HepG2 (cell line): ENCODE measurements around the gene TBKBP1. TPM values are rescaled to one million over a fixed set of nuclear protein-coding genes. Genes with fewer than 3 reads are reported as not detected.
A peak's percentile ranks its signal among the peaks of the same experiment; 100 is the strongest.

Source experiments
- AGO1 ChIP-seq: fragments of 200-400 bp; formaldehyde crosslinking; IDR thresholded peaks from 2 replicates; pipeline ENCODE4 v1.6.1; 2017; ENCODE audit warnings: mild to moderate bottlenecking, low read depth, low read length, moderate library complexity; ENCODE audit not compliant: poor library complexity, severe bottlenecking
- CC2D1A ChIP-seq: sonication (generic); formaldehyde crosslinking; IDR thresholded peaks from 2 replicates; pipeline ENCODE4 v1.8.1; 2023; ENCODE audit warnings: mild to moderate bottlenecking, missing genetic modification reagents
- FOXA1 ChIP-seq, 2 experiments: fragments of 450-650 bp in 1 of 2; sonication (generic) in 1 of 2; formaldehyde crosslinking in 1 of 2; IDR thresholded peaks; 2 replicates each; pipeline versions ENCODE4 v1.4.0 to v1.6.1; 2016 to 2020; ENCODE audit warnings: missing genetic modification reagents in 1 of 2
- MAX ChIP-seq: IDR thresholded peaks from 2 replicates; pipeline ENCODE4 v1.6.1; 2012; ENCODE audit warnings: inconsistent platforms
- NCOR1 ChIP-seq: fragments of 200-600 bp; sonication (generic); IDR thresholded peaks from 2 replicates; pipeline ENCODE4 v1.7.0; 2017; ENCODE audit warnings: antibody characterized with exemption, low read length, borderline replicate concordance
- RFX3 ChIP-seq: IDR thresholded peaks from 2 replicates; pipeline ENCODE4 v1.6.1; 2016; ENCODE audit warnings: missing biosample characterization, missing genetic modification reagents
- TOPORS ChIP-seq: sonication (generic); formaldehyde crosslinking; IDR thresholded peaks from 2 replicates; pipeline ENCODE4 v1.8.0; 2023; ENCODE audit warnings: mild to moderate bottlenecking, missing genetic modification reagents
- ZNF124 ChIP-seq: sonication (generic); formaldehyde crosslinking; IDR thresholded peaks from 2 replicates; pipeline ENCODE4 v1.4.0; 2020; ENCODE audit warnings: missing genetic modification reagents
- ZNF142 ChIP-seq: sonication (generic); formaldehyde crosslinking; IDR thresholded peaks from 2 replicates; pipeline ENCODE4 v1.4.0; 2020; ENCODE audit warnings: missing genetic modification reagents
- ZNF24 ChIP-seq: fragments of 450-650 bp; IDR thresholded peaks from 2 replicates; pipeline ENCODE4 v1.6.1; 2017; ENCODE audit warnings: antibody characterized with exemption, mild to moderate bottlenecking
- ZNF333 ChIP-seq: sonication (generic); formaldehyde crosslinking; IDR thresholded peaks from 2 replicates; pipeline ENCODE4 v1.4.0; 2020; ENCODE audit warnings: mild to moderate bottlenecking, missing genetic modification reagents, borderline replicate concordance
- ZNF775 ChIP-seq: sonication (generic); formaldehyde crosslinking; IDR thresholded peaks from 2 replicates; pipeline ENCODE4 v1.4.0; 2020; ENCODE audit warnings: missing genetic modification reagents, mild to moderate bottlenecking, moderate library complexity, borderline replicate concordance
- ZNF841 ChIP-seq: sonication (generic); formaldehyde crosslinking; IDR thresholded peaks from 2 replicates; pipeline ENCODE4 v1.8.1; 2023; ENCODE audit warnings: missing genetic modification reagents, borderline replicate concordance
- ZNF883 ChIP-seq: sonication (generic); formaldehyde crosslinking; IDR thresholded peaks from 2 replicates; pipeline ENCODE4 v1.5.1; 2020; ENCODE audit warnings: mild to moderate bottlenecking, missing genetic modification reagents; ENCODE audit errors: not compliant biosample characterization
- polyA plus RNA-seq, 8 experiments: library from polyadenylated mRNA; depleted of rRNA in 3 of 8; stranded (reverse) in 7 of 8; unstranded in 1 of 8; fragments of >200 nt; fragmentation: Illumina TruSeq in 4 of 8; extraction: Trizol in 4 of 8; gene quantifications; 2 replicates each; pipeline versions ENCODE4 v1.2.1 to v1.2.3, GENCODE V29; 2011 to 2016; ENCODE audit warnings: low read depth in 4 of 8, missing spikeins in 1 of 8, mixed read lengths in 1 of 8; ENCODE audit not compliant: insufficient read depth in 1 of 8
- total RNA-seq, 5 experiments: library from RNA; depleted of rRNA; stranded (reverse); fragments of >200 nt; fragmentation: Illumina TruSeq; extraction: Trizol; gene quantifications; 2 replicates each; pipeline ENCODE4 v1.2.3, GENCODE V29; 2016; ENCODE audit warnings: low read depth in 1 of 5
- TF ChIP-seq, protein P1 (sequence below): sonication (generic); formaldehyde crosslinking; IDR thresholded peaks from 2 replicates; pipeline ENCODE4 v1.5.0; 2020; ENCODE audit warnings: missing genetic modification reagents
- TF ChIP-seq, protein P2 (sequence below), 2 experiments: sonication (generic) in 1 of 2; formaldehyde crosslinking in 1 of 2; IDR thresholded peaks; 2 replicates each; pipeline versions ENCODE4 v1.4.0 to v1.6.1; 2018 to 2020; ENCODE audit warnings: missing genetic modification reagents in 2 of 2, borderline replicate concordance in 1 of 2, low read depth in 1 of 2, mild to moderate bottlenecking in 1 of 2, missing biosample characterization in 1 of 2
- TF ChIP-seq, protein P3 (sequence below): sonication (generic); formaldehyde crosslinking; conservative IDR thresholded peaks from 2 replicates; pipeline ENCODE4 v1.8.0; 2022; ENCODE audit warnings: mild to moderate bottlenecking, moderate library complexity, missing genetic modification reagents

The TBKBP1 gene
- total and polyA plus RNA-seq, 2 of the 13 experiments (the other 11 are each of a cell fraction or from before 2014, with no cell fraction given), result 2.6 to 7.0 TPM

DNA sequence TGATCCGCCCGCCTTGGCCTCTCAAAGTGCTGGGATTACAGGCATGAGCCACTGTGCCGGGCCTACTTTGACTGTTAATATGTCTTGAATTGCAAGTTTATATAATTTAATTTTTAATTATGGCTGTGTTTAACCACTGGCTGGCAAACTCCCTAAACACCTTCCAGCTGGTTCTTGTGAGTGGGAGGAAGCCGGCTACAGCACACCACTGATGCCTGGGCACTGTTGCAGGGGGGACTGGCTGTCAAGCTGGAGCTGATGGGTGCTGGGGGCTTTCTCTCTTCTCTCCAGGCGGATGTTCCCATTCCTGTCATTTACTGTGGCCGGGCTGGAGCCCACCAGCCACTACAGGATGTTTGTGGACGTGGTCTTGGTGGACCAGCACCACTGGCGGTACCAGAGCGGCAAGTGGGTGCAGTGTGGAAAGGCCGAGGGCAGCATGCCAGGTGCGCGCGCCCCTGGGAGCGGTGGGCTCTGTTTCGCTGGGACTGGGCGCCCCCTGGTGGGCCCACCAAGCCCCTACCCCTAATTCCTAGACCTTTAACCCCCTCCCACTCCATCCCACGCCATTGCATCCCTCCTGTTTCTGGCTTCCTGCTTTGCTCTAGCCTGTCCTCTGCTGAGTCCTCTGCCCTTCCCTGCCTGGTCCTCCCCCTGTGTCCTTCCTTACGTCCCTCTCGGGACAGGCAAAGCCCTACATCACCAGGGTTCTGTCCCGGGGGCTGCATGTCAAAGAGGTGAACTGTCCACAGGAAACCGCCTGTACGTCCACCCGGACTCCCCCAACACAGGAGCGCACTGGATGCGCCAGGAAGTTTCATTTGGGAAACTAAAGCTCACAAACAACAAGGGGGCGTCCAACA lies 48.6 kb downstream of the TBKBP1 start (continued):
- TF ChIP-seq ZNF841 (CRISPR knock-in tag), result no peak
- TF ChIP-seq, protein P1, sequence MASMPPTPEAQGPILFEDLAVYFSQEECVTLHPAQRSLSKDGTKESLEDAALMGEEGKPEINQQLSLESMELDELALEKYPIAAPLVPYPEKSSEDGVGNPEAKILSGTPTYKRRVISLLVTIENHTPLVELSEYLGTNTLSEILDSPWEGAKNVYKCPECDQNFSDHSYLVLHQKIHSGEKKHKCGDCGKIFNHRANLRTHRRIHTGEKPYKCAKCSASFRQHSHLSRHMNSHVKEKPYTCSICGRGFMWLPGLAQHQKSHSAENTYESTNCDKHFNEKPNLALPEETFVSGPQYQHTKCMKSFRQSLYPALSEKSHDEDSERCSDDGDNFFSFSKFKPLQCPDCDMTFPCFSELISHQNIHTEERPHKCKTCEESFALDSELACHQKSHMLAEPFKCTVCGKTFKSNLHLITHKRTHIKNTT (CRISPR knock-in tag), result no peak
- TF ChIP-seq, protein P2, sequence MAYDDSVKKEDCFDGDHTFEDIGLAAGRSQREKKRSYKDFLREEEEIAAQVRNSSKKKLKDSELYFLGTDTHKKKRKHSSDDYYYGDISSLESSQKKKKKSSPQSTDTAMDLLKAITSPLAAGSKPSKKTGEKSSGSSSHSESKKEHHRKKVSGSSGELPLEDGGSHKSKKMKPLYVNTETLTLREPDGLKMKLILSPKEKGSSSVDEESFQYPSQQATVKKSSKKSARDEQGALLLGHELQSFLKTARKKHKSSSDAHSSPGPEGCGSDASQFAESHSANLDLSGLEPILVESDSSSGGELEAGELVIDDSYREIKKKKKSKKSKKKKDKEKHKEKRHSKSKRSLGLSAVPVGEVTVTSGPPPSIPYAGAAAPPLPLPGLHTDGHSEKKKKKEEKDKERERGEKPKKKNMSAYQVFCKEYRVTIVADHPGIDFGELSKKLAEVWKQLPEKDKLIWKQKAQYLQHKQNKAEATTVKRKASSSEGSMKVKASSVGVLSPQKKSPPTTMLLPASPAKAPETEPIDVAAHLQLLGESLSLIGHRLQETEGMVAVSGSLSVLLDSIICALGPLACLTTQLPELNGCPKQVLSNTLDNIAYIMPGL (CRISPR knock-in tag; IDR thresholded peaks at IDR 0.05; ENCODE audit: borderline replicate concordance in 1 of 2, low read depth in 1 of 2), result peak in 1 of 2 experiments; percentile 32; a peak in 1 of 4 replicates
- TF ChIP-seq ZNF883, result peak; percentile 10
- no peak for TF ChIP-seq ZNF333 (CRISPR knock-in tag)
- no peak for TF ChIP-seq NCOR1
- no peak for TF ChIP-seq FOXA1 (IDR thresholded peaks at IDR 0.05)
- TF ChIP-seq FOXA1 (CRISPR knock-in tag; IDR thresholded peaks at IDR 0.05), result no peak
- TF ChIP-seq MAX, result no peak
- no peak for TF ChIP-seq ZNF24
- TF ChIP-seq RFX3 (CRISPR knock-in tag), result no peak
- TF ChIP-seq CC2D1A, result no peak
- TF ChIP-seq ZNF775 (CRISPR knock-in tag), result no peak
- no peak for TF ChIP-seq TOPORS (CRISPR knock-in tag)
- no peak for TF ChIP-seq AGO1
- TF ChIP-seq ZNF124 (CRISPR knock-in tag), result no peak
- TF ChIP-seq, protein P3, sequence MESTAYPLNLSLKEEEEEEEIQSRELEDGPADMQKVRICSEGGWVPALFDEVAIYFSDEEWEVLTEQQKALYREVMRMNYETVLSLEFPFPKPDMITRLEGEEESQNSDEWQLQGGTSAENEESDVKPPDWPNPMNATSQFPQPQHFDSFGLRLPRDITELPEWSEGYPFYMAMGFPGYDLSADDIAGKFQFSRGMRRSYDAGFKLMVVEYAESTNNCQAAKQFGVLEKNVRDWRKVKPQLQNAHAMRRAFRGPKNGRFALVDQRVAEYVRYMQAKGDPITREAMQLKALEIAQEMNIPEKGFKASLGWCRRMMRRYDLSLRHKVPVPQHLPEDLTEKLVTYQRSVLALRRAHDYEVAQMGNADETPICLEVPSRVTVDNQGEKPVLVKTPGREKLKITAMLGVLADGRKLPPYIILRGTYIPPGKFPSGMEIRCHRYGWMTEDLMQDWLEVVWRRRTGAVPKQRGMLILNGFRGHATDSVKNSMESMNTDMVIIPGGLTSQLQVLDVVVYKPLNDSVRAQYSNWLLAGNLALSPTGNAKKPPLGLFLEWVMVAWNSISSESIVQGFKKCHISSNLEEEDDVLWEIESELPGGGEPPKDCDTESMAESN (CRISPR knock-in tag), result 0 out of 2 replicates have a peak, but pooled peaks have one; percentile 60
- no peak for TF ChIP-seq ZNF142
